SKM-1 (cell line): ENCODE measurements around the gene TMEM81.

Experiments used
- DNase-seq: peaks from one replicate; lab custom pipeline; 2025; ENCODE audit not compliant: unreplicated experiment; lab: John Stamatoyannopoulos, UW

TMEM81 gene

DNA sequence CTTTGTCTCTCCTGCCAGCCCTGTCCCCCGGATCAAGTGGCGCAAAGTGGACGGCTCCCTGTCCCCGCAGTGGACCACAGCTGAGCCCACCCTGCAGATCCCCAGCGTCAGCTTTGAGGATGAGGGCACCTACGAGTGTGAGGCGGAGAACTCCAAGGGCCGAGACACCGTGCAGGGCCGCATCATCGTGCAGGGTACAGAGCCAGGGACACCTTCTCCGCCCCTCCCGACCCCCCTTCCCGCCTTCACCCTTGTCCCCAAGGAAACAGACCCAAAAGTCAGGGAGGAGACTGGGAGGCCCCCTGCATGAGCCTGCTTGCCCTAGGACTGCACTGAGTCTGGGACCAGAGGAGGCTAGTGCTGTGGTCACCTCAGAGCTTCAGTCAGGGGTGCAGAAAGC is 23.0 kb downstream of the TMEM81 start:
- no peak for DNase-seq

DNA sequence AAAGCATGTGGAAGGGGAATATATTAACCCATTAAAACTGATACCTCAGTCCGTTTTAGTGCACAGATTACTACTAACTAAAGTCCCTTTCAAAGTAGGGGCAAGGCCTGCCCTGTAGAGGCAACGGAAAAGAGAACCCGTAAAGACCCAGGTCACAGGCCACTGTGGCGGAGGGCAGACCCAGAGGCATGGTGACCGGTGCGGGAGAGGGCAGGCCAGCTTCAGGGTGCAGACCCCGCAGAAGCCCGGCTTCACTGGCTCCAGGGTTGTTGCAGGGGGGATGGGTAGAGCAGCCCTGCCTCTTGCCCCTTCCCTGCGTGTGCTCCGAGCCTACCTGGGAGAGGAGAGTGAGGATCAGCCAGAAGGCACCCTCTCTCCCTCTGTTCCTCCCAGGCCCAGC is 23.5 kb downstream of the TMEM81 start:
- no peak for DNase-seq

DNA sequence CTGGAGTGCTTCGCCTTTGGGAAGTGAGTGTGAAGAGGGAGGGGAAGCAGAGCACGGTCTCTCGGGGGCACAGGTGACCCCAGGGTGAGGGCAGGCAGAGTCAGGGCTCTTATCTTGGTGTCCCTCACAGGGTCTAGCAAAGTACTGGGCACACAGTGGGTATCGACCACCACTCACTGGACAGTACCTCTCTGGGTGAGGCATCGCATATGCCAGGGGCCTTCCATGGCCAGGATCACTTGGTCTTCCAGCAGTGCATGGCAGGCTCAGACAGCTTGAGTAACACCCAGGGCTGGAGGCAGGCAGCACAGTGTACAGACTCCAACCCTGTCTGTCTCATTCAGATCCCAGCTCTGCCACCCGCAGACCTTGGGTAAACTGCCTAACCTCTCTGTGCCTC is 24.6 kb downstream of the TMEM81 start:
- no peak for DNase-seq

DNA sequence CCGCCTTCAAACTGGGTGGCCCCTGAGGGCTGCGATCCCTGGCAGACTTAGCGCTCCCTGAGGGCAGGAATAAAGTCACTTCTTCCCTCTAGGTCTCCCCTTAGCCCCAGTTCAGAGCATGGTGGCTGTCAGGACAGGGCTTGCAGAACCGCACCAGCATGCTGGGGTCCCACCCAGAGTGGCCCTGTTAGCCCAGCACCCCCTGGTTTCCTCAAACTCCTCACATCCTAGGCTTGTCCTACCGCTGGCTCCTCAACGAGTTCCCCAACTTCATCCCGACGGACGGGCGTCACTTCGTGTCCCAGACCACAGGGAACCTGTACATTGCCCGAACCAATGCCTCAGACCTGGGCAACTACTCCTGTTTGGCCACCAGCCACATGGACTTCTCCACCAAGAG is 25.4 kb downstream of the TMEM81 start:
- no peak for DNase-seq

DNA sequence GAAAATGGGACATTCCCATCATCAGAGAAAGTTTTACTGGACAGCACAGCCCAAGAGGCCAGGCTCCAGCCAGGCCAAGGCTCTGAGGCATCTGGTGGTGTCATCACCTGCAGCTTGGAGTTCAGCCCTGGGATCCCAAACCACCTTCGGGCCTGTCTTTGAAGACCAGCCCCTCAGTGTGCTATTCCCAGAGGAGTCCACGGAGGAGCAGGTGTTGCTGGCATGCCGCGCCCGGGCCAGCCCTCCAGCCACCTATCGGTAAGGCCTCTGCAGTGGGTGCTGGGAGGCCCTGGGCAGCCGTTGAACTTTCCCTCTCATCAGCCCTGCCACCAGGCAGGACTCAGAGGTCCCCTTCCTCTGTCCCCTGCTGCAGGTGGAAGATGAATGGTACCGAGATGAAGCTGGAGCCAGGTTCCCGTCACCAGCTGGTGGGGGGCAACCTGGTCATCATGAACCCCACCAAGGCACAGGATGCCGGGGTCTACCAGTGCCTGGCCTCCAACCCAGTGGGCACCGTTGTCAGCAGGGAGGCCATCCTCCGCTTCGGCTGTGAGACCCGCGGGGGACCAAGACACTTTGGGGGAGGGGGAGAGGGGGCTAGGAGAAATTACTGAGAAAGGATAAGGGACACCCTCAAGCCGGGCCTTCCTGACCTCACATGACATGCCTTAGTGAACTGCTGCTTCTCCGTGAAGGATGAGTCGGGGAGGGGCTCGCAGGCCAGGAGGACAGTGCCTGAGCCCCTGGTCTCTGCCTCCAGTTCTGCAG is 26.3 kb downstream of the TMEM81 start:
- DNase-seq: no peak

DNA sequence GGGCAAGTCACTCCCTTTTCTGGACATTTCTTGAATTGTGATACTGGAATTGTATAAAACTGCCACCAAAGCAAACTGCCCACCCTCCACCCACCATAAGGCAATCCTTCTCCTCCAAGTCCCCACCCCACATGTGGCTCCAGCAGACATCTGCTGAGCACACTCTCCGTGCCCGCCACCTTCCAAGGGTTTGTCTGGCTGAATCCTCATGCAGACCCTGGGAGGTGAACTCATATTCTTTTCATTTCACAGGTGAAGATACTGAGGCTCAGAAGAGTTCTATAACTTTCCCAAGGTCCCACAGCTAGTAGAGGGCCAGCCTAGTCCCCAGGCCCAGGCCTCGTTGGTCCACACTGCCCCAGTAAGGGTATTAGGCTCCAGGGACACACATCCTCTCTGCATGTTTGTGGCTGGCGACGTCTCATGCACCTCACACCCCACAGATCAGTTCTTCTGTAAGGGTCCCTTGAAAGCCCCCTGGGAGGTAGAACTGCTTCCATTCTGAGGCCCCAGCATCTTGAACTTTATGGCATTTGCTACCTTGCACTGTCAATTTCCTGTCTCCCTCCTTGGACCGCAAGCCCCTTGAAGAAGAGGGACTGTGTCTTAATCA is 27.2 kb downstream of the TMEM81 start:
- DNase-seq: no peak

DNA sequence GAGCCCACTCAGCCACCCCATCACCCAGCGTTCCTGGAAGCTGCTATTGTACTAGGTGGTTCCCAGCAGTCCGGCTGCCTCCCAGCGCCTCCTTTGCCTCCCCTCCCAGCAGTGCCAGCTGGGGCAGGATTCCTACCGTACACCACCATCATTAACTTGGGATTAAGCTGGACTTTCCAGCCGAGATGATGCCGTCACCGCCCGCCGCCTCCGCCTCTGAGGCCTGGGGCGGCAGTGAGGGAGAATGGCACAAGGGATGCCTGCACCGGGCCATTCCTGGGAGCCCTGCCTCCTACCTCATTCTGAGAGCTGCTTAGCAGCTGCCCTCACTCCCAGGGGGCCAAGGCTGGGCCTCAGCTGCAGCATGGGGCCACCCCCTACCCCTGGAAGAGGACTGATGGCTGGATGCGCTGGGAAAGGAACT is 28.1 kb downstream of the TMEM81 start:
- no peak for DNase-seq

DNA sequence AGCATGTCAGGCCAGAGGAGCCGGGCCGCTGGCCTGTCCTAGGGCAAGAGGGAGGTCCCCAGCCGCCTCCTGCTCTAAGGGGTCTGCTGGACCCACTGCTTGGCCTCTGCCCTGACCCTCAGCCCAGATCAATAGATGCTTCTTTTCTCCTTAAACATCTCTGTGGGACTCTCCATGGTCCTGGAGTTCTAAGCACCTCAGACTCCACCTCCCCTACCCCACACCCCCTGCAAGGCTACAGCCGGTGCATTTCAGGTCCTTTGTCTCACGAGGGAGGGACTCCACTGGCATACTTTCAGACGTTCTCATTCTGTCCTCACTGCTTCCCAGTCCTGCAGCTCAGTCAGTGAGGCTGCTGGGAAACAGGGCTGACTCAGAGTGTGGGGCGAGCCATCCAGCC is 30.2 kb downstream of the TMEM81 start:
- no peak for DNase-seq

DNA sequence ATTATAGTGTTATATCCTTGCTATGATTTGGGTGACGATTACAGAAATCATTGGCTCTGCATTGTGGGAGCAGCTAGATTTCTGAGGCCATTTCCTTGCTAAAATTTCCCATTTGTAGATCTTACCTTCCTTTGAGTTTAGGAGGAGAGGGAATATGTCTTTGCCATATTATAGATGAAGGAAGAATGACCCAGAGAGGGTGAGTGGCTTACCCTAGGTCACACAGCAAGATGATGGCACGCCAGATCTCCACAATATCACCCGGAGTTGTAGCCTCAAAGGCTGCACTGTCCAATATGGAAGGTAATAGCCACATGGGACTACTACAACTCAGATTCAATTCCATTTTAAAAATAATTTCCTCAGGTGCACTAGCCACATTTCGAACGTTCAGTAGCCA is 31.0 kb downstream of the TMEM81 start:
- no peak for DNase-seq

DNA sequence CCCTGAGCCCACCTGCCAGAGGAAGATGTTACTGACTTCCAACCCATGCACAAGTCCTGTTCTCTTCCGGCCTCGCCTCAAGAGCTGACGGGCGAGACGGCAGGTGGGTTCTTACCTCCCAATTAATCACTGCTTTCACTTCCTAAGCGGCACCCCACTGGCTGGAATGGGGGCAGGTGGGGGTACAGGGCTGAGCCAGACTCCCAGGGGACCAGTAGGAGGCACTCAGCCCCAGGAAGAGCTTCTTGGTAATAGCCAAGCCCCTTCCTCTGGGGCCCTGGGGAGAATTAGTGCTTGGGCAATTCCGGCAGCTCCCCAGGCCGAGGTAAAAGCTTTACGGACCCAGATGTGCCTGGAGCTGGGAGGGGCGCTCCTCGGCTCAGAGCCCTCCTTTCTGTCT is 31.6 kb downstream of the TMEM81 start:
- no peak for DNase-seq

DNA sequence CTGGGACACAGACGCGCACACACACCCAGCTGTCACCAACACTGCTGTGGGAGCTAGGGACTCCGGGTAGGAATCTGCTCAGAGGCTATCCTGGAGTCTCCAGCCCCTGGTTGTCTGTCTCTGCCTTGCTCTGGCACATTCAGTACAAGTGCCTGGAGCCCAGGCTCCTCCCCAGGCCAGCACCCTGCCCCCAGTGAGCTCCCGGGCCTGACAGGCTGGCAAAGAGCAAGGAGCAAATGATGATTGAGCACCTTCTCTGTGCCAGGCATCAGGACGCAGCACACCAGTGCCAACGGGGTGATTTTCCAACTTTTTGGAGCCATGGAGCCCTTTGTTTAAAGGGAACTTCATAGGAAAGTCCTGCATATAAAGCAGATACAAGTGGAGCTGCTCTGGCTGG is 34.8 kb downstream of the TMEM81 start:
- no peak for DNase-seq

DNA sequence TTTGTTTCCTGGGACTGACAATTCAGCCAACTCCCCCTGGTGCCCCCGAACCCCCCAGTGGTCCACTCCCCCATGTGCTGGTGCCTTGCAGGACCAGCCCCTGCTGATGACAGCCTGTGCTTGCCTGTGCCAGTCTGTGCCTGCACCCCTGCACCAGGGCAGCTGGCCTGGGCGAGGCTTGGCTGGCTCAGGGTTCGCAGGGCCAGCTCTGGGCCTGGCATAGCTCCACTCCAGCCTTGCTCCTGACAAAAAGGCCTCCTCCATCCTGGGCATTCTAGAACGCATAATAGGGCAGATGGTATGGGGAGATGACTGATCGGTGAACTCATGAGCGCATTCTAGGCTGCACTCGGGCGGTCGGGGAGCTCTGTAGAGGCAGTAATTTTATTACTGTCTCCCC is 35.9 kb downstream of the TMEM81 start:
- DNase-seq: no peak

DNA sequence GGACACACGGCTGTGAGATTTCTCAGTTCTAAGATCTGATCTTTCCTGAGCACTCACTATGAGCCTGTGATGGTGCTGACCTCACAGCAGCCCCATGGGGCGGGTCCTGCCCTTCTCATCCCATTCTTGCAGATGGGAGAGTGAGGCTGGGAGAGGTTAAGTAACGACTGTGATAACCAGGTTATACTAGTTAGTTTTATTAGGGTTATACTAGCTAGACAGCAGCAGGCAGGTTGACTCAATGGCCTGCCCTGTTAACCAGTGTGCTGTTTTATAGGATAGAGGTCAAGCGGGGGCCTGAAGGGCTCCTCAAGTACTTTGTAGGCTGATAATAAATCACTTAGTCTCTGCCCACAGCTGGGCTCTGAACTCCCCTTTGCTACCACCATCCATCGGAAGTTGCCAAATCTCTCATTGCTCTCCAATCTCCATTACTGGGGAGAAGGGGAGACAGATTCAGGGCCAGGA is 36.5 kb downstream of the TMEM81 start:
- no peak for DNase-seq

DNA sequence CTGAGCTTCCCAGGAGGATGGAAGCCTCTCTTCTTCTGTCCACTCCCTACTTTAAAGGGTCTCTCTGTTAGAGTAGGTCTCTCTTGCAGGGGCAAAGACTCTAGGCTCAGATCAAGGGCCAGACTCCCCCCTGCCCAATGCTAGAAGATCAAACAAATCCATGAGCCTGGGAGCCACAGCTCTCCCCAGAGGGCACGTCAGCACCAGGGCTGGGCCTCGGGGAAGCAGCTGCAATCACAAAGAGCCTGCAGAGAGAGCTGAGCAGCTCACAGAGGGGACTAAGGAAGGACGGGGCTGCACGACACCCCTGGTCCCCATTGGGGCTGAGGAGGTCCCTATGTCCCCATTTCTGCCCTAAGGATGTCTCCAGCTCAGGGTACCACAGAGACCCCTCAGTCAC is 37.4 kb downstream of the TMEM81 start:
- DNase-seq: no peak

DNA sequence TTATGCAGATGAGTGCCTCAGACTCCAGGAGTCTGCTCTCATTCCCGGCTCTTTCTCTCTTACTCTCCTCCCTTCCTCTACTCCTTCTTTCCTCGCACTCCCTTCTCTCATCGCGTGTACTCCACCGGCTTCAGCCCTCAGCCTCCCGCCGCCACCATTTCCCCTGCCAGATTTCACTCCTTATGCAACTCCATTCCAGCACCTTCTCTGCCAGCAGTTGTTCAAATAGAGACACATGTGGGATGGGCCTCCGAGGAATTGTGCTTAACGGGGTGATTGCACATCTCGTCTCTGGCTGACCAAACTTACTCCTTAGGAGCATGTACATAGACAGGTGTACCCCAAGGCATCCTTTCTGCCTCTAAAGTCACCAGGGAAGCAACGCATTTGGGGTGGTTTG is 39.1 kb downstream of the TMEM81 start:
- DNase-seq: no peak

DNA sequence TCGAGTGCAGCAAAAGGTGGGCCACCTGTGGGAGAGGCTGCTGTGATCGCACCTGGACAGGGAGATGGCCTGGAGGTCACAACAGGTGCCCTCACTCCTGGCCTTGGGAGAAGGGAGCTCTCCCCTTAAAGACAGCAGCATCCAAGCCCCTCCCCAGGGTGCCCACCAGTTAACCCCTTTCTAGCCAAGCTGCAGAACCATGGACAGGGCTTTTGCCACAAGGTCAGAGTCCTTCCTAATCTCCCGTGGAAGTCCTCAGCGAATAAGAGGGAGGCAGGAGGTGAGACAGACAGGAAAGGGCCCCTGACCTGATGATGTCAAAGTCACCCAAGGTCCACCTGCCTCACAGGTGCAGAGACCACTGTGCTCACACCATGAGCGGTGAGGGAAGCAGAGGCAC is 39.5 kb downstream of the TMEM81 start:
- DNase-seq: no peak

DNA sequence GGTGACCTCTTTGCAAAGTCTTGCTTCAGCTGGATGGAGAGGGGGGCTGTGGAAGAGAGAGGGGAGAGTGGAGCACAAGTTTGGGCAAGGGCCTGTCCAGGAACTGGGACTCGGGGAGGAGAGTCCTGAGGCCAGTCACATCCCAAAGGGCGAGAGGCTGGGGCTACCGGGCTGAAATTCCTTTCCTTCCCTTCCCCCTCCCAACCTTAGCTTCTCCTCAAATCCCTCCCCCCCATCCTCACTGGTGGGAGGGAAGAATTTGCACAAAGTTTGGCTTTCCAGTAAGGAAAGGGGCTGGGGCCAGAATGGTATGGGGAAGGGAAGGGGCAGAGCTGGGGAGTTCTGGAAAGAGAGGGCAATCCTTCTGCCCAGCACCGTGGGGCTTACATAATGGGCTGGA is 40.4 kb downstream of the TMEM81 start:
- no peak for DNase-seq

DNA sequence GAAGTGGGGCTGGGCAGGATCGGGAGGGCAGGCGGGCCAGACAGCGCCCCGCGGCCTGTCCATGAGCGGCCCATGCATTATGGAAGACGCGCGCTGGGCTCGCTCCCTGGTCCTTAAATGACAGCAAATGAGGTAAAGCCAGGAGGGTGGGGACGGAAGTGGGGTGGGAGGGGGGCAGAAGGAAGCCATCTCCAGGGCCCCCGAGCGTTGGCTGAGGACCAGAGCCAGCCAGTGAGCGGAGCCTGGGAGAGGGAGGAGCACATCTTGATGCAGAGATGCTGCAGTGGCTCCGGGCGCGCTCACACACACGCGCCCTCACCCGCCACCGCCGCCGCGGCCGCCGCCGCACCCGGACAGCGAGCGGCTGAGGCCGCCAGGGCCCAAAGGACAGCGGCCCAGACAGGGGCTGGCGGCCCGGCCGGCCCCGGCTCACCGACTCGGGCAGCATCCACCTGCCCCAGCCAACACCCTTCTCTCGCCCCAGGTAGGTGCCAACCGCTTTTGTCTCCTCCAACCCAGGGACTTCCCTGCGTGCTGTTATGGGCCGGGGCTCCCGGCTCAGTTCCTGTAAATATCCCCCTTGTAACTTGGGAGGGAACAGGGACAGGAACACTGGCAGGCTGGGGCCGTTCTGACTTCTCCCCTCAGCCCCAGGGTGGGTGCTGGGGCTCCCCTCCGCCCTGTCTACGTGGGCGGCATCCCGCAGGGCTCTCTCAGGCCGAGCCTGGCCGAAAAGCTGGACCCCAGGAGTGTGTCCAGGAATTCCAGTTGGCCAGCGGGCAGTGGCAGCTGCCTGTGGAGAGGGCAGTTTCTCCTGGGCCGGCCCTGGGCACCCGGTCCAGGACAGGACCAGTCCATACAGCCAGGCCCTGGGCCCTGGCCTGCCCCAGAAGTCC is 41.1 kb downstream of the TMEM81 start, which contains the start of gene CNTN2:
Gene CNTN2, plus strand, starts transcription at position 302 of the 896 bp plus-strand sequence. CDS start 9,974 bp downstream, outside the sequence.
- no peak for DNase-seq

DNA sequence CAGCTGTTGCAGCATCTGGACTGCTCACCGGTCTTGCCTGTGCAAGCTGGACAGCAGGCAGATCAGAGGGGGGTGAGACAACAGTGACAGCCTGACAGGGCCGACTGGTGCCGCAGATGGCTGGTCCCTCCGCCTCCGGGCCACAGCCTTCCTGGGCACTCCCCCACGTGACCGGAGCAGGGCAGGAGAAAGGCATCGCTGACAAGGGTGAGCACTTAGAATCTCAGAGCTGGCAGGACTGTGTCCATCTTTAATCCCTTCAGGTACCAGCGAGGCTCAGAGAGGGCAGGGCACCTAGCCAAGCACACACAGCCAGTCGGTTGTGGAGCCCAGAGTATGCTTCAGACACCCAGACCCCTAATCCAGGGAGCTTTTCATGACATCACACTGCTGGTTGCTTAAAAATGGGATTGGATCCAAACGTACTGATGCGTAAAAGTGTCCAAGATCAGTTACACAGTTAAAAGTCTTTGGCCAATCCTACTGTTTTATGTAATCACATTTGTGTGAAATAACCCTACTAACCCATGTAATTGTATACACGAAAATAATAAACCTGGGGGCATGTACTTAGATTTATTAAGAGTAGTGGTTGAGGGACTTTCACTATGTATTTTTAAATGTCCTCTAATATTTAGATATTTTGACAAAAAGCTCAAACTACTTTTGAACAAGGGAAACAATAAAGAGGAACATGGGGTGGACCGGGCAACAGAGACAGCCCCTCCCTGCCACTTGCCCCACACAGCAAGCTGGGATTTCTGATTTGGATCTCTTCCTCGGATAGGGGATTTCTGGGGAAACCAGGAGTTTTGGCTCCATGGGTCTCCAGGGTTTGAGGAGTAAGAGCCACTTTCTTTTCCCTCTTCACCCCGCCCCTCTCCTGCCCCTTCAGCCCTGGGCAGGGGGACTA is 42.0 kb downstream of the TMEM81 start:
- no peak for DNase-seq

DNA sequence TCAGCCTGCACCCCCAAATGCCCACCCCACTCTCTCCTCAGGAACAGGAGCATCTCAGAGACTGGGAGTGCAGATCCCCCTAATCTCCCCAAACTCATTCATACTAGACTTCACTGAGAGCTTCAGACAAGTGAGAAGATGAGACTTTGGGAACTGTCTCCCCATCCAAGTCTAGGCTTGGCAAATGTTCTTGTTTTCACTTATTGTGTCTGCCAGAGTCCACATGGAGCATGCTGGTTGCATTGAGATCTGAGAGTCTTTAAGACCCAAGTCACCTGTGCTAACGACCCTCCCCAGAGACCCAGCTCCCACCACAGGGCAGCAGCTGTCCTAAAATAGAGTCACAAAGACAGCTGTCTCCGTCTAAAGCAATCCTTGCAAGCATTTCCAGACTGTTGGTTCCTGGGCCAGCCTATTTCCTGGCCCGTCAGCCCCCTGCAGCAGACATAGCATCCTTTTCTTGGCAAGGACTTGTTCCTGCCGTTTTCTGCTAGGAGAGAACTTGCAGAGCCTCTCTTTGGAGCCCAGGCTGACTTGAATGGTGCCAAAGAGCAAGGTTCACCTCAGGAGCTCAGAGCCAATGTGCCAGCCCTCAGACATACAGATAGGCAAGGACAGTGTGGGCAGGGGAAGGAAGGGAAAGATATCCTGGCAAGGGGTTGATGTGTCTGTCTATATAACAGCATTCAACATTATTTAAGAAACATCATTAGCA is 43.1 kb downstream of the TMEM81 start:
- DNase-seq: no peak
